ENCODE data around the gene CFAP141. TPM values are rescaled to one million over a fixed set of nuclear protein-coding genes. Genes with fewer than 3 reads are reported as not detected.

The CFAP141 gene
- total RNA-seq, 4 donors from 2014 or later = not detected

GRCh38 chr1:154158307-154159125 lies 47.6 kb downstream of the CFAP141 start:
- TF ChIP-seq CTCF (IDR thresholded peaks at IDR 0.05) = no peak
- DNase-seq (ENCODE audit: low spot score) = no peak
- no peak for ATAC-seq (ENCODE audit: low FRiP score)

GRCh38 chr1:154157520-154158306 lies 48.4 kb downstream of the CFAP141 start:
- peak; percentile 57 for ATAC-seq (ENCODE audit: low FRiP score)

GRCh38 chr1:154155251-154155650 lies 50.9 kb downstream of the CFAP141 start:
- TF ChIP-seq CTCF (IDR thresholded peaks at IDR 0.05) = no peak
- ATAC-seq (ENCODE audit: low FRiP score) (peak; percentile 73), DNase-seq (ENCODE audit: low spot score) (no peak)

More at GRCh38 chr1:154157520-154158306, 48.4 kb downstream of the CFAP141 start:
- no peak for DNase-seq (ENCODE audit: low spot score)
- no peak for TF ChIP-seq CTCF (IDR thresholded peaks at IDR 0.05)

GRCh38 chr1:154154534-154155191 lies 51.5 kb downstream of the CFAP141 start, which contains the start of gene NUP210L:
Gene NUP210L, minus strand, starts transcription at chr1:154155073.
- DNase-seq (ENCODE audit: low spot score) (peak; percentile 54), ATAC-seq (ENCODE audit: low FRiP score) (peak; percentile 16)
- TF ChIP-seq CTCF (IDR thresholded peaks at IDR 0.05) = no peak

- TF ChIP-seq CTCF (IDR thresholded peaks at IDR 0.05) = no peak
- DNase-seq (ENCODE audit: low spot score) (no peak), ATAC-seq (ENCODE audit: low FRiP score) (no peak)
Measured at GRCh38 chr1:154154053-154154452, 52.1 kb downstream of the CFAP141 start.

GRCh38 chr1:154151311-154151710 lies 54.8 kb downstream of the CFAP141 start:
- DNase-seq (ENCODE audit: low spot score) (no peak), ATAC-seq (ENCODE audit: low FRiP score) (peak; percentile 63)
- no peak for TF ChIP-seq CTCF (IDR thresholded peaks at IDR 0.05)

Small RNA genes within 50 kb of the gene (small RNA-seq; reads per million reads assigned to genes)
- gene MIR190B = 1.2 reads per million

Other genes with a start within 250 kb of the CFAP141 start
- gene CRTC2, start 247.7 kb downstream of the CFAP141 start, total RNA-seq = 10 to 100 TPM; 11.9 to 17.7 (median 16.3) TPM
- 100 to 1,000 TPM in 3 of 4 donors, 10 to 100 TPM in 1; 80.5 to 125 (median 116) TPM for gene SLC39A1, start 242.8 kb downstream of the CFAP141 start, total RNA-seq
- 10 to 100 TPM in 1 of 4 donors, 1 to 10 TPM in 3; 6.1 to 19.1 (median 8.5) TPM for gene CREB3L4, start 238.4 kb downstream of the CFAP141 start, total RNA-seq
- 100 to 1,000 TPM; 190 to 258 (median 208) TPM for gene JTB, start 228.7 kb downstream of the CFAP141 start, total RNA-seq
- 10 to 100 TPM; 62.7 to 87.5 (median 78.3) TPM for gene RAB13, start 220.0 kb downstream of the CFAP141 start, total RNA-seq
- gene RPS27, start 215.6 kb downstream of the CFAP141 start, total RNA-seq = 1,000 to 10,000 TPM; 1,559 to 2,240 (median 2,115) TPM
- under 1 TPM in 3 of 4 donors, not detected in 1; 0.06 to 0.12 (median 0.09) TPM for gene NUP210L, start 51.3 kb downstream of the CFAP141 start, total RNA-seq
- gene TPM3, start 14.2 kb downstream of the CFAP141 start, total RNA-seq = 100 to 1,000 TPM; 285 to 611 (median 352) TPM
- 10 to 100 TPM; 51.9 to 92.1 (median 73.6) TPM for gene UBAP2L, start 14.6 kb upstream of the CFAP141 start, total RNA-seq
- 100 to 1,000 TPM in 3 of 4 donors, 10 to 100 TPM in 1; 64.4 to 114 (median 103) TPM for gene HAX1, start 66.3 kb upstream of the CFAP141 start, total RNA-seq
- gene AQP10, start 114.8 kb upstream of the CFAP141 start, total RNA-seq = under 1 TPM in 2 of 4 donors, not detected in 2; 0.25 to 0.37 TPM
- 10 to 100 TPM; 41.6 to 78.3 (median 51.0) TPM for gene ATP8B2, start 119.2 kb upstream of the CFAP141 start, total RNA-seq
- gene IL6R, start 199.0 kb upstream of the CFAP141 start, total RNA-seq = 10 to 100 TPM; 41.1 to 98.1 (median 62.5) TPM